SU-DHL-6 (cell line): ENCODE measurements around the gene PRRX1.

Experiments
- H2AFZ ChIP-seq: fragments of 200-600 bp; sonication (generic); 2 replicates; pipeline ENCODE4 v1.6.1; 2014; ENCODE audit warnings: low read depth, mild to moderate bottlenecking, moderate library complexity, mixed read lengths, antibody characterized with exemption, low read length; ENCODE audit not compliant: severe bottlenecking
- H3F3A ChIP-seq: fragments of 200-600 bp; shearing (Covaris generic); 2 replicates; pipeline ENCODE4 v1.6.0; 2016; ENCODE audit warnings: antibody characterized with exemption, mild to moderate bottlenecking; ENCODE audit not compliant: insufficient read depth
- H3K27ac ChIP-seq: fragments of 200-600 bp; sonication (generic); 2 replicates; pipeline ENCODE4 v1.5.1; 2016; ENCODE audit warnings: low read depth, mild to moderate bottlenecking, low read length, moderate library complexity, mixed read lengths
- H3K27me3 ChIP-seq: fragments of 200-600 bp; sonication (generic), shearing (Covaris generic); 2 replicates; pipeline ENCODE4 v1.6.0; 2014; ENCODE audit warnings: mild to moderate bottlenecking, low read length
- H3K36me3 ChIP-seq: fragments of 200-600 bp; sonication (generic); 2 replicates; pipeline ENCODE4 v1.6.1; 2014; ENCODE audit warnings: mild to moderate bottlenecking, low read length, mixed read lengths
- H3K4me2 ChIP-seq: fragments of 300-600, 200-600 bp; shearing (Covaris generic), sonication (generic); 2 replicates; pipeline ENCODE4 v1.6.0; 2014; ENCODE audit warnings: low read length, low read depth, mild to moderate bottlenecking; ENCODE audit not compliant: poor library complexity, severe bottlenecking
- H3K4me3 ChIP-seq: fragments of 200-600 bp; sonication (generic); 2 replicates; pipeline ENCODE4 v1.5.1; 2014; ENCODE audit warnings: antibody characterized with exemption, low read length, mild to moderate bottlenecking, mixed read lengths; ENCODE audit not compliant: insufficient read depth, poor library complexity, severe bottlenecking
- H3K79me2 ChIP-seq: fragments of 200-600 bp; sonication (generic); 2 replicates; pipeline ENCODE4 v1.6.1; 2014; ENCODE audit warnings: mild to moderate bottlenecking, low read length, moderate library complexity; ENCODE audit not compliant: insufficient read depth
- H3K9ac ChIP-seq: fragments of 200-600 bp; sonication (generic); 2 replicates; pipeline ENCODE4 v1.7.0; 2014; ENCODE audit warnings: mild to moderate bottlenecking, low read length
- H3K9me2 ChIP-seq: fragments of 200-600 bp; sonication (generic); replicated peaks from 2 replicates; pipeline ENCODE4 v1.6.1; 2014; ENCODE audit warnings: low read length; ENCODE audit not compliant: insufficient read depth
- H3K9me3 ChIP-seq: fragments of 200-600 bp; sonication (generic); 2 replicates; pipeline ENCODE4 v1.6.1; 2014; ENCODE audit warnings: low read length, mixed read lengths; ENCODE audit not compliant: insufficient read depth
- H4K20me1 ChIP-seq: fragments of 200-600 bp; sonication (generic); 2 replicates; pipeline ENCODE4 v1.6.1; 2014; ENCODE audit warnings: low read depth, mild to moderate bottlenecking, antibody characterized with exemption, low read length, moderate library complexity, mixed read lengths
- CTCF ChIP-seq: fragments of 200-600 bp; sonication (generic); IDR thresholded peaks from one replicate; pipeline ENCODE4 v1.5.1; 2017; ENCODE audit warnings: antibody characterized with exemption, mild to moderate bottlenecking, low read length, moderate library complexity; ENCODE audit not compliant: insufficient read depth, poor library complexity, severe bottlenecking
- EZH2phosphoT487 ChIP-seq: fragments of 200-600 bp; sonication (generic), shearing (Covaris generic); conservative IDR thresholded peaks from 2 replicates; pipeline ENCODE4 v1.6.1; 2018; ENCODE audit warnings: mild to moderate bottlenecking, antibody characterized with exemption, low read length, moderate library complexity, mixed read lengths

The PRRX1 gene

DNA sequence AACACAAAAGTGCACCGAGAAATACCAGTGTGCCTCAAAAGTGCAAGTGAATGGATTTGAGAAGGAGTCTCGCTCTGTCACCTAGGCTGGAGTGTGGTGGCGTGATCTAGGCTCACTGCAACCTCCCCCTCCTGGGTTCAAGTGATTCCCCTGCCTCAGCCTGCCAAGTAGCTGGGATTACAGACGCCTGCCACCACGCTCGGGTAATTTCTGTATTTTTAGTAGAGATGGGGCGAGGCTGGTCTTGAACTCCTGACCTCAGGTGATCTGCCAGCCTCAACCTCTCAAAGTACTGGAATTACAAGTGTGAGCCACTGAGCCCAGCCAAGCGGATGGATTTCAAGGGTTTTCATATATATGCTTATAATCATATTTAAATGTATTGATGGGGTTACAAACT is 35.8 kb downstream of the PRRX1 start:
- Histone ChIP-seq H2AFZ (no peak overlapping the region), H3K9me3 (no peaks in the 10 kb centered on the region), H3F3A (no peaks in the 10 kb centered on the region), H3K4me2 (no peak overlapping the region), H3K4me3 (no peak overlapping the region), H4K20me1 (no peaks in the 10 kb centered on the region), H3K36me3 (no peaks in the 10 kb centered on the region), H3K27me3 (no peaks in the 10 kb centered on the region), H3K79me2 (no peaks in the 10 kb centered on the region), H3K9me2 (no peaks in the 10 kb centered on the region), H3K9ac (no peak overlapping the region), H3K27ac (no peak overlapping the region)
- no peak for TF ChIP-seq CTCF
- TF ChIP-seq EZH2phosphoT487 = no peak

- H3K36me3 ChIP-seq = no peaks in the 10 kb centered on the region
- H4K20me1 ChIP-seq = no peaks in the 10 kb centered on the region
- H3K9ac ChIP-seq = no peak overlapping the region
- no peaks in the 10 kb centered on the region for H3K9me3 ChIP-seq
- TF ChIP-seq CTCF (no peak), EZH2phosphoT487 (no peak)
- no peaks in the 10 kb centered on the region for H3K9me2 ChIP-seq
- H3K79me2 ChIP-seq = no peaks in the 10 kb centered on the region
- no peak overlapping the region for H3K27ac ChIP-seq
- no peaks in the 10 kb centered on the region for H3F3A ChIP-seq
- no peak overlapping the region for H2AFZ ChIP-seq
- no peak overlapping the region for H3K4me3 ChIP-seq
- no peak overlapping the region for H3K4me2 ChIP-seq
- H3K27me3 ChIP-seq = no peaks in the 10 kb centered on the region
Observed at GRCh38 chr1:170700842-170701615, 37.1 kb downstream of the PRRX1 start.

GRCh38 chr1:170701962-170702361 is 38.0 kb downstream of the PRRX1 start:
- TF ChIP-seq CTCF (no peak), EZH2phosphoT487 (no peak)
- Histone ChIP-seq H3K79me2 (no peaks in the 10 kb centered on the region), H3K36me3 (no peaks in the 10 kb centered on the region), H3K27me3 (no peaks in the 10 kb centered on the region), H3K4me2 (no peak overlapping the region), H4K20me1 (no peaks in the 10 kb centered on the region), H2AFZ (no peak overlapping the region), H3K27ac (no peak overlapping the region), H3K4me3 (no peak overlapping the region), H3K9me3 (no peaks in the 10 kb centered on the region), H3K9me2 (no peaks in the 10 kb centered on the region), H3K9ac (no peak overlapping the region), H3F3A (no peaks in the 10 kb centered on the region)
